Pancreas (tissue), 10 donors: ENCODE data around the gene FAM3B. TPM values are rescaled to one million over a fixed set of nuclear protein-coding genes. Genes with fewer than 3 reads are reported as not detected.

Experiments
- ATAC-seq, 4 donors: fragments of 200-7000 bp; cut with Tn5 transposase; one replicate each; pipeline versions ENCODE4 v1.8.0 to v1.9.1; 2020; ENCODE audit warnings: mild to moderate bottlenecking in 4 of 4, moderate library complexity in 4 of 4
- DNase-seq, 6 donors: peaks; one replicate each; pipeline ENCODE4 v3.0.0-alpha.2; 2020
- FAIRE-seq: peaks from 2 replicates; lab custom pipeline; 2012; peaks lifted over from hg19 to GRCh38; lab: Jason Lieb, UNC
- H3K27ac ChIP-seq, 4 donors: fragments of 200-600 bp; sonication (generic); 1 replicate in 3 of 4; 2 replicates in 1 of 4; pipeline versions ENCODE4 v1.5.0 to v1.8.0; 2020
- H3K27me3 ChIP-seq, 4 donors: fragments of 200-600 bp; one replicate each; pipeline ENCODE4 v1.8.0; 2021
- H3K36me3 ChIP-seq, 3 donors: fragments of 200-600 bp; sonication (generic) in 1 of 3; one replicate each; pipeline versions ENCODE4 v1.5.0 to v1.8.0; 2020 to 2021
- H3K4me1 ChIP-seq, 3 donors: fragments of 200-600 bp; one replicate each; pipeline ENCODE4 v1.8.0; 2021
- H3K4me3 ChIP-seq, 4 donors: fragments of 200-600 bp; sonication (generic) in 2 of 4; one replicate each; pipeline versions ENCODE4 v1.5.0 to v1.8.0; 2020 to 2021
- H3K9me3 ChIP-seq, 4 donors: fragments of 200-600 bp; one replicate each; pipeline ENCODE4 v1.8.0; 2021
- CTCF ChIP-seq, 4 donors: fragments of 200-600 bp; sonication (generic) in 3 of 4; IDR thresholded peaks; one replicate each; pipeline versions ENCODE4 v1.5.0 to v1.8.0; 2021; ENCODE audit warnings: antibody characterized with exemption in 4 of 4
- WGBS, 2 donors: extraction: QIAGEN DNeasy Blood & Tissue Kit; methylation state at CpG; one replicate each; pipeline ENCODE4 v1.1.7; 2013; 5-methylcytosine and 5-hydroxymethylcytosine counted together
- intact Hi-C, 3 donors: fragments of 100-400 bp; cut with DNase I; formaldehyde crosslinking; loops; one replicate each; pipeline versions ENCODE4 v1.11.1 to v1.14.2; 2022
- polyA plus RNA-seq, 2 donors: library from polyadenylated mRNA; stranded (reverse); fragments of 200-250 nt; gene quantifications; one replicate each; pipeline ENCODE4 v1.2.3, GENCODE V29; 2013
- total RNA-seq, 6 donors: library from RNA; stranded (reverse); fragmentation: NEBNext Ultra II Directional in 4 of 6; extraction: Animal tissue kit (Norgen Biotek cat#: 25700) in 4 of 6; gene quantifications; one replicate each; pipeline versions ENCODE4 v1.2.1 to v1.2.4, GENCODE V29; 2021 to 2023
- donor health status: healthy with polysubstance abuse.
- donor health status: DM: no; HTN: no; CAD: no; lungs with moderate emphysema.
- donor health status: DM: no; HTN: no; CAD: no.
- donor health status: control.
- donor health status: control.
- donor health status: Bipolar disorder and iron deficiency.
- donor health status: DM: yes; HTN: yes; CAD: no.
- donor health status: DM: no; HTN: no; CAD: no.
- donor health status: DM: no; HTN: no; CAD: no.
- donor health status: DM: yes; HTN: yes; CAD: no.

Gene FAM3B
- total and polyA plus RNA-seq, 8 donors: 71.9 to 142 (median 105) TPM

GRCh38 chr21:41367945-41368734 is 51.5 kb downstream of the FAM3B start:
- Histone ChIP-seq H3K4me3 (no peak overlapping the region), H3K27me3 (no peaks in the 10 kb centered on the region), H3K9me3 (no peaks in the 10 kb centered on the region), H3K27ac (no peak overlapping the region), H3K4me1 (peaks cover 0 to 3% (median 0%) of the 10 kb centered on the region in 3 donors), H3K36me3 (no peaks in the 10 kb centered on the region)
- DNase-seq (peak in 1 of 6 donors; percentile 32), ATAC-seq (no peak), FAIRE-seq (no peak)
- TF ChIP-seq CTCF (IDR thresholded peaks at IDR 0.05): no peak
- intact Hi-C loops: loop anchor here in 1 of 3 donors (10.0 kb wide), 1 partner anchor 87 kb away; no protein-coding TSS in a partner anchor
- 80 to 86% methylated on average over 15 of the region's 15 CpGs for WGBS, 2 donors

GRCh38 chr21:41368735-41369104 is 52.1 kb downstream of the FAM3B start:
- H3K4me1 ChIP-seq: peaks cover 0 to 3% (median 0%) of the 10 kb centered on the region in 3 donors
- peak overlapping the region in 1 of 4 donors; percentile 43 for H3K4me3 ChIP-seq
- no peak for FAIRE-seq
- no peak for ATAC-seq
- no peaks in the 10 kb centered on the region for H3K9me3 ChIP-seq
- H3K27ac ChIP-seq: no peak overlapping the region
- 42 to 44% methylated on average over 4 of the region's 4 CpGs for WGBS, 2 donors
- DNase-seq: peak in 1 of 6 donors; percentile 43
- no peak for TF ChIP-seq CTCF (IDR thresholded peaks at IDR 0.05)
- no peaks in the 10 kb centered on the region for H3K27me3 ChIP-seq
- no peaks in the 10 kb centered on the region for H3K36me3 ChIP-seq
- intact Hi-C loops: loop anchor here in 1 of 3 donors (10.0 kb wide), 1 partner anchor 86 kb away; no protein-coding TSS in a partner anchor

- Histone ChIP-seq H3K4me3 (peak overlapping the region; percentile 10 to 43 (median 18)), H3K9me3 (no peaks in the 10 kb centered on the region), H3K27me3 (no peaks in the 10 kb centered on the region), H3K36me3 (no peaks in the 10 kb centered on the region), H3K4me1 (peaks cover 0 to 3% (median 0%) of the 10 kb centered on the region in 3 donors), H3K27ac (peak overlapping the region in 1 of 4 donors; percentile 9)
- FAIRE-seq (no peak), DNase-seq (peak in 2 of 6 donors; percentile 58 to 65), ATAC-seq (peak; percentile 9 to 70 (median 48))
- WGBS, 2 donors: 21 to 22% methylated on average over 28 to 29 of the region's 29 CpGs
- no peak for TF ChIP-seq CTCF (IDR thresholded peaks at IDR 0.05)
- intact Hi-C loops: loop anchor here in 1 of 3 donors (10.0 kb wide), 1 partner anchor 85 kb away; no protein-coding TSS in a partner anchor
These were observed 52.7 kb downstream of the FAM3B start for GRCh38 chr21:41369105-41369919.

- Histone ChIP-seq H3K36me3 (no peaks in the 10 kb centered on the region), H3K9me3 (no peaks in the 10 kb centered on the region), H3K27me3 (no peaks in the 10 kb centered on the region), H3K27ac (no peak overlapping the region), H3K4me3 (peak overlapping the region; percentile 10 to 43 (median 18)), H3K4me1 (peaks cover 0 to 3% (median 0%) of the 10 kb centered on the region in 3 donors)
- intact Hi-C loops: loop anchor here in 1 of 3 donors (10.0 kb wide), 1 partner anchor 85 kb away; no protein-coding TSS in a partner anchor
- TF ChIP-seq CTCF (IDR thresholded peaks at IDR 0.05): no peak
- ATAC-seq (peak in 3 of 4 donors; percentile 28 to 42 (median 41)), FAIRE-seq (no peak), DNase-seq (peak in 1 of 6 donors; percentile 40)
- WGBS, 2 donors: 71% methylated on average over 30 of the region's 30 CpGs
These were observed 53.6 kb downstream of the FAM3B start for GRCh38 chr21:41369920-41370839.
